PFSK-1 (cell line): ENCODE measurements around the gene FASTK.

Experiments used
- POLR2AphosphoS5 ChIP-seq: IDR thresholded peaks from 2 replicates; pipeline ENCODE4 v1.6.1; 2012; ENCODE audit warnings: low read depth, mild to moderate bottlenecking, control low read depth, low read length, moderate library complexity
- SIN3A ChIP-seq: IDR thresholded peaks from 2 replicates; pipeline ENCODE4 v1.6.1; 2012; ENCODE audit warnings: mild to moderate bottlenecking, low read length, moderate library complexity, borderline replicate concordance; ENCODE audit not compliant: insufficient read depth
- TAF1 ChIP-seq: IDR thresholded peaks from 2 replicates; pipeline ENCODE4 v1.6.1; 2012; ENCODE audit warnings: low read length, control low read depth, borderline replicate concordance; ENCODE audit not compliant: insufficient read depth

- TF ChIP-seq TAF1 (no peak), POLR2AphosphoS5 (no peak), SIN3A (no peak)
Measured at GRCh38 chr7:151057506-151057988, 23.1 kb downstream of the FASTK start, which contains the start of gene CDK5.
